HEK293T (cell line): ENCODE results near the gene GTPBP1.

Source experiments
- CTCF ChIA-PET: fragments of 350-600 bp; formaldehyde crosslinking; extraction: SDS; loops from one replicate; lab custom pipeline; 2021; ENCODE audit warnings: antibody characterized with exemption, inconsistent platforms; lab: Yijun Ruan, JAX
- POLR2A ChIA-PET: fragments of 350-600 bp; formaldehyde crosslinking; extraction: SDS; loops from one replicate; lab custom pipeline; 2020; ENCODE audit warnings: antibody characterized with exemption, inconsistent platforms; lab: Yijun Ruan, JAX
- DNase-seq: peaks from one replicate; pipeline ENCODE4 v3.0.0; 2012; ENCODE audit warnings: mixed read lengths; ENCODE audit errors: extremely low spot score
- ARNT ChIP-seq: fragments of 450-650 bp; IDR thresholded peaks from 2 replicates; pipeline ENCODE4 v1.6.1; 2017; ENCODE audit warnings: mild to moderate bottlenecking
- BHLHE40 ChIP-seq: fragments of 450-650 bp; IDR thresholded peaks from 2 replicates; pipeline ENCODE4 v1.6.1; 2016; ENCODE audit warnings: mild to moderate bottlenecking, moderate library complexity, borderline replicate concordance
- CTBP1 ChIP-seq: fragments of 450-650 bp; IDR thresholded peaks from 2 replicates; pipeline ENCODE4 v1.6.1; 2016; ENCODE audit warnings: borderline replicate concordance
- ELF4 ChIP-seq: fragments of 450-650 bp; IDR thresholded peaks from 2 replicates; pipeline ENCODE4 v1.6.1; 2017; ENCODE audit warnings: antibody characterized with exemption
- FOXA1 ChIP-seq: fragments of 450-650 bp; IDR thresholded peaks from 2 replicates; pipeline ENCODE4 v1.6.1; 2016; ENCODE audit warnings: mild to moderate bottlenecking
- FOXK2 ChIP-seq: fragments of 450-650 bp; IDR thresholded peaks from 2 replicates; pipeline ENCODE4 v1.6.1; 2016; ENCODE audit warnings: mild to moderate bottlenecking
- FOXM1 ChIP-seq: fragments of 450-650 bp; IDR thresholded peaks from 2 replicates; pipeline ENCODE4 v1.6.1; 2017; ENCODE audit warnings: mild to moderate bottlenecking, borderline replicate concordance
- HDGF ChIP-seq: fragments of 450-650 bp; IDR thresholded peaks from 2 replicates; pipeline ENCODE4 v1.6.1; 2017; ENCODE audit warnings: antibody characterized with exemption, borderline replicate concordance
- L3MBTL2 ChIP-seq: fragments of 450-650 bp; conservative IDR thresholded peaks from 2 replicates; pipeline ENCODE4 v1.6.1; 2016; ENCODE audit warnings: mild to moderate bottlenecking
- LEF1 ChIP-seq: fragments of 450-650 bp; IDR thresholded peaks from 2 replicates; pipeline ENCODE4 v1.6.1; 2017; ENCODE audit warnings: mild to moderate bottlenecking, borderline replicate concordance
- NFRKB ChIP-seq: fragments of 450-650 bp; IDR thresholded peaks from 2 replicates; pipeline ENCODE4 v1.6.1; 2016; ENCODE audit warnings: mild to moderate bottlenecking, moderate library complexity
- PKNOX1 ChIP-seq: fragments of 450-650 bp; IDR thresholded peaks from 2 replicates; pipeline ENCODE4 v1.6.1; 2016
- SP1 ChIP-seq: fragments of 450-650 bp; IDR thresholded peaks from 2 replicates; pipeline ENCODE4 v1.6.1; 2017
- SUZ12 ChIP-seq: fragments of 450-650 bp; IDR thresholded peaks from 2 replicates; pipeline ENCODE4 v1.6.1; 2016; ENCODE audit warnings: mild to moderate bottlenecking
- TARDBP ChIP-seq: fragments of 450-650 bp; IDR thresholded peaks from 2 replicates; pipeline ENCODE4 v1.6.1; 2016
- ZNF384 ChIP-seq: fragments of 450-650 bp; IDR thresholded peaks from 2 replicates; pipeline ENCODE4 v1.6.1; 2016

The GTPBP1 gene

GRCh38 chr22:38770257-38770949 is 64.7 kb downstream of the GTPBP1 start:
- TF ChIP-seq SUZ12 (no peak), FOXA1 (no peak), SP1 (no peak), TARDBP (no peak), FOXK2 (no peak), FOXM1 (no peak), LEF1 (no peak), ZNF384 (no peak), PKNOX1 (no peak), BHLHE40 (no peak), CTBP1 (no peak)
- no peak for DNase-seq
- ChIA-PET POLR2A (interaction anchor here (0.6 to 2.8 kb wide), 4 partner anchors 23 to 102 kb away, joined by 3 to 9 read pairs (median 3); partner anchors contain the start of genes CBX6 and DNAL4), CTCF (interaction anchor here (1.5 to 2.5 kb wide), 5 partner anchors 17 to 100 kb away, joined by 3 to 13 read pairs (median 4); partner anchors contain the start of gene DNAL4)

GRCh38 chr22:38772623-38772873 is 66.8 kb downstream of the GTPBP1 start:
- no peak for DNase-seq
- ChIA-PET CTCF (no interaction called here), POLR2A (no interaction called here)
- TF ChIP-seq HDGF: no peak
- no peak for TF ChIP-seq CTBP1
- TF ChIP-seq SP1: no peak
- TF ChIP-seq ZNF384: no peak
- TF ChIP-seq ELF4: no peak

GRCh38 chr22:38773363-38773946 is 67.7 kb downstream of the GTPBP1 start:
- no peak for DNase-seq
- ChIA-PET POLR2A (no interaction called here), CTCF (no interaction called here)
- TF ChIP-seq SP1 (no peak), CTBP1 (no peak), LEF1 (no peak), FOXM1 (no peak), BHLHE40 (no peak), ELF4 (no peak), TARDBP (no peak), NFRKB (no peak), FOXK2 (no peak), SUZ12 (no peak)

- ChIA-PET POLR2A (no interaction called here), CTCF (no interaction called here)
- TF ChIP-seq ARNT (no peak), FOXK2 (no peak), CTBP1 (no peak), ELF4 (no peak), TARDBP (no peak), FOXA1 (no peak), HDGF (no peak), SUZ12 (no peak), LEF1 (no peak), BHLHE40 (no peak), NFRKB (no peak), PKNOX1 (no peak), L3MBTL2 (no peak), SP1 (no peak)
- DNase-seq: no peak
Observed at GRCh38 chr22:38774496-38775166, 68.9 kb downstream of the GTPBP1 start.

- ChIA-PET POLR2A (no interaction called here), CTCF (no interaction called here)
- DNase-seq: no peak
- TF ChIP-seq TARDBP (no peak), PKNOX1 (no peak), L3MBTL2 (no peak)
Observed at GRCh38 chr22:38775656-38776055, 69.9 kb downstream of the GTPBP1 start.

GRCh38 chr22:38776086-38776485 is 70.3 kb downstream of the GTPBP1 start:
- POLR2A ChIA-PET: no interaction called here
- TF ChIP-seq SP1: no peak
- TF ChIP-seq ARNT: no peak
- no peak for TF ChIP-seq FOXK2
- no peak for TF ChIP-seq BHLHE40
- TF ChIP-seq TARDBP: no peak
- no peak for TF ChIP-seq HDGF
- TF ChIP-seq LEF1: no peak
- no peak for TF ChIP-seq SUZ12
- TF ChIP-seq ZNF384: no peak
- TF ChIP-seq CTBP1: no peak
- TF ChIP-seq PKNOX1: no peak
- no peak for TF ChIP-seq L3MBTL2
- no peak for TF ChIP-seq FOXM1
- TF ChIP-seq NFRKB: no peak
- TF ChIP-seq ELF4: no peak
- no peak for TF ChIP-seq FOXA1
- CTCF ChIA-PET: interaction anchor here (1.3 kb wide), 1 partner anchor 10 kb away, joined by 4 read pairs; no protein-coding TSS in a partner anchor
- DNase-seq: no peak
